GM19239 (cell line): Measurements from ENCODE around the gene SINHCAF.
A peak's percentile ranks its signal among the peaks of the same experiment; 100 is the strongest.

Experiments used
- DNase-seq: peaks from one replicate; pipeline ENCODE4 v3.0.0; 2011; ENCODE audit warnings: low spot score; ENCODE audit not compliant: insufficient read length
- FAIRE-seq: peaks from 2 replicates; lab custom pipeline; 2011; peaks lifted over from hg19 to GRCh38; lab: Jason Lieb, UNC

Gene SINHCAF

GRCh38 chr12:31339831-31340622 is 14.1 kb upstream of the SINHCAF start:
- no peak for FAIRE-seq
- no peak for DNase-seq

GRCh38 chr12:31337952-31338351 is 12.0 kb upstream of the SINHCAF start:
- FAIRE-seq, result no peak

GRCh38 chr12:31331242-31331641 is 5.3 kb upstream of the SINHCAF start:
- FAIRE-seq (no peak), DNase-seq (no peak)

More at GRCh38 chr12:31337952-31338351, 12.0 kb upstream of the SINHCAF start:
- DNase-seq, result no peak

- DNase-seq, result no peak
- FAIRE-seq, result no peak
Observed at GRCh38 chr12:31326736-31327659, 1.0 kb upstream of the SINHCAF start.

GRCh38 chr12:31325524-31325875 is 450 bp downstream of the SINHCAF start:
- FAIRE-seq, result peak; percentile 47
- no peak for DNase-seq

GRCh38 chr12:31324845-31325523 is 966 bp downstream of the SINHCAF start:
- FAIRE-seq (no peak), DNase-seq (peak; percentile 20)

GRCh38 chr12:31324116-31324844 is 1.7 kb downstream of the SINHCAF start:
- DNase-seq (no peak), FAIRE-seq (no peak)

- DNase-seq, result no peak
- peak; percentile 66 for FAIRE-seq
Observed at GRCh38 chr12:31323391-31324115, 2.4 kb downstream of the SINHCAF start.

GRCh38 chr12:31322801-31323207 is 3.1 kb downstream of the SINHCAF start:
- peak; percentile 48 for FAIRE-seq
- DNase-seq, result no peak

- DNase-seq (no peak), FAIRE-seq (peak; percentile 45)
Observed at GRCh38 chr12:31321897-31322228, 4.1 kb downstream of the SINHCAF start.

GRCh38 chr12:31321186-31321896 is 4.6 kb downstream of the SINHCAF start:
- FAIRE-seq (peak; percentile 11), DNase-seq (no peak)

GRCh38 chr12:31318657-31319269 is 7.2 kb downstream of the SINHCAF start:
- DNase-seq (no peak), FAIRE-seq (peak; percentile 56)

GRCh38 chr12:31317471-31318395 is 8.2 kb downstream of the SINHCAF start:
- FAIRE-seq (peak; percentile 64), DNase-seq (no peak)

- DNase-seq (no peak), FAIRE-seq (no peak)
Observed at GRCh38 chr12:31316891-31317290, 9.1 kb downstream of the SINHCAF start.

- FAIRE-seq, result no peak
Observed at GRCh38 chr12:31315784-31316465, 10.0 kb downstream of the SINHCAF start.

GRCh38 chr12:31315044-31315715 is 10.8 kb downstream of the SINHCAF start:
- FAIRE-seq, result no peak

More at GRCh38 chr12:31315784-31316465, 10.0 kb downstream of the SINHCAF start:
- DNase-seq, result no peak

More at GRCh38 chr12:31315044-31315715, 10.8 kb downstream of the SINHCAF start:
- DNase-seq, result no peak
